HG03571 (cell line): Measurements from ENCODE around the gene SEMA6A.
"Not testable (repeated sequence)": the region's sequence is repeated elsewhere in the genome, so short reads cannot be mapped to it uniquely, and the experiment has no call there.

Experiments used
- ATAC-seq: cut with Tn5 transposase; IDR thresholded peaks from one replicate; pipeline ENCODE4 v1.9.1; 2021; ENCODE audit not compliant: unreplicated experiment

Gene SEMA6A

DNA sequence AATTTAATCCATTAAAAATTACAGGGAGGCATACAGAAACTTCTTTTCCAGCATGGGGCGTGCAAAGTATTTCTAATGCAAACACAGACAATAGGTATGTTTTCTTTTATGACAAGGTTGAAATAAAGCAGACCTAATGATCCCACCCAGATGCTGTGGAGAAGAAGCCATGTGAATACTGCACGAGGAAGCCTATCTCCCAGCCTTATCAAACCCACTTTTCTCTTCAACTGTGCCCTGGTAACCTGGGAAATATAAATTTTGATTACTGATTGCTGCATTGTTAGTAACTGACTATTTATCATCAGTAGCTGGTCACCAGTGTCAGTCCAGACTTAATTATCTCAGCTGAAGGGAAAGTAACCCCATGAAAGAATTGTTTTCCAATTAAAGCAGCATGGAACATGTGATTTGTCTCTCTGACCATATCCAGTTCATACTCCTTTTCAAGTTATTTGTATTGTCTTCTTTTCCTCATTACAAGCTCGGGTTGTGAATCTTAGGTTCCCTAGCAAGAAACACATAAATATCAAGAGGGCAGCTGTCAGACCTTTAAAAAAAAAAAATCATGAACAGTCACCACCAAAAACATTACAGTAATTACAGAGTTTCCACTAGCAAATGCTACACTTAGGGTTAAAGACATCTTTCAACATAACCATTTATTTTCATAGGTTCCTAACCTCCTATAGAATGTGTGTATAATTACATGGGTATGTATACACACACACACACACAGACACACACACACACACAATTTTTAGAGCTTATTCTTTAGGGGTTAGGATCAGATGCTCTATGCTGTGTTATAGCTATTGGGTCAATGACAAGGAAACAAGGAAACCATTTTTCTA lies 50.3 kb downstream of the SEMA6A start:
- ATAC-seq = no peak

DNA sequence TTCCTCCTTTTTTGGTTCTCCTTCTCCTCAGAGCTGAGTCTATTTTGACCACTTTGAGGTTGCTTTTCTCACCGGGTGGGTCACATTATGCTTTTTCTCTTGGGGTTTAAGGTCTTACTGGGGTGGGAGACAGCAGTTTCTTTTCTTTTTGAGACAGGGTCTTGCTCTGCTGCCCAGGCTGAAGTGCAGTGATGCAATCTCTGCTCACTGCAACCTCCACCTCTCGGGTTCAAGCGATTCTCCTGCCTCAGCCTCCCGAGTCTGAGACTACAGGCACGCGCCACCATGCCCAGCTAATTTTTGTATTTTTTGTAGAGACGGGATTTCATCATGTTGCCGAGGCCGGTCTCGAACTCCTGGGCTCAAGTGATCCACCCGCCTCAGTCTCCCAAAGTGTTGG lies 51.4 kb downstream of the SEMA6A start:
- not testable (repeated sequence) for ATAC-seq

DNA sequence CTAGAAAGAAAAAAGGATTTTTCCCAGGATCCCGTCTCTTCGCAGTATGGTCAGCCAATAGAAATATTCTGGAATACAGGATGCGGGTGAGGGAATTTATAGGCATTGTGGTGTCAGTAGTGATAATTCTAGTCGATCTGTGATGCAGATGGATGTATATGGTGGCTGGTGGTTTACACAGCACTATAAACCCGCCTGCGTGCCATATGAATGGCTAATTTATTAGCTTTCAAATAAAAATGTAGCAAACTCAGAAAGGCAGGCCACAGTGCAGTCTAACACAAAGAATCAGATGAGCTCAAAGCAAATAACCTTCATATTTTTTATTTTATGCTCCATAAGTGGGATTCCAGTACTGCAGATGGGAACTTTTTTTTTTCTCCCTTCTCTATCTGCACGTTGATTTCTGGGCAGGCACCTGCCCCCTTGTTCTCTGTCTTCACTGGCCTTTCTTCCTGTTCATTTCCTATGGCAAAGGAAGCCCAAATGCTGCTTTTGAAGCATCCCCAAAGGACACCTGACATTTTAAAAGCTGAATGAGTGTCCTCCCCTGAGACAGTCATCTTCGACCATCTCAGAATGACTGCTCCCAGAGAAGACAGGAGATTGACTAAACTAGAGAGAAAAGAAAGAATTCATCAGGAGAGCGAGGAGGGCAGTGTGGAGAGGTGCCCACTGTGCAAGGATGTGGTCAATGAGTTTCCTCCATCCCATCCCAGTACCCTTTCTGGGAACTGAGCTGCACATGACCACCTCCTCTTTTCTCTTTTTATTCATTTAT lies 52.1 kb downstream of the SEMA6A start:
- ATAC-seq = no peak

- peak; percentile 61 for ATAC-seq
Observed at GRCh38 chr5:116521173-116521872, 53.3 kb downstream of the SEMA6A start.

- ATAC-seq = peak; percentile 30
Observed at GRCh38 chr5:116520771-116521170, 53.9 kb downstream of the SEMA6A start.

DNA sequence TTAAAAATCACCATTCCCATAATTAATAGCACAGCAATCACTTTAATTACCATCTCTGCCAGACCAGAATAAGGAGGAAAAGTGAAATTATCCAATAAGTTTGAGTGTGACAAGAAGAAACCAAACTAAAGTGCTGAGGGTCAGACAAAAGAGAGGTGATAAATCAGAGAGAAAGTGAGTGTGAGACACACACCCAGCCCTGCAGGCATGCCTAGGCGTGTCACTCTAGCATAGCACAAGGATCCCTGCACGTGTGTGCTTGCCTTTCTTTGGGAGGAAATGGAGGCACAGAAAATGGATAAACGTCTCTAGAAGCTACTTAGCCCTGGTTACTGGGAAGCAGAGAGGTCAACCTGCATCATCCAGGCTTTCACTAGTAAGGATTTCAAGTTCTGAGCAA lies 56.2 kb downstream of the SEMA6A start:
- no peak for ATAC-seq

- no peak for ATAC-seq
Observed at GRCh38 chr5:116517488-116517887, 57.1 kb downstream of the SEMA6A start.

DNA sequence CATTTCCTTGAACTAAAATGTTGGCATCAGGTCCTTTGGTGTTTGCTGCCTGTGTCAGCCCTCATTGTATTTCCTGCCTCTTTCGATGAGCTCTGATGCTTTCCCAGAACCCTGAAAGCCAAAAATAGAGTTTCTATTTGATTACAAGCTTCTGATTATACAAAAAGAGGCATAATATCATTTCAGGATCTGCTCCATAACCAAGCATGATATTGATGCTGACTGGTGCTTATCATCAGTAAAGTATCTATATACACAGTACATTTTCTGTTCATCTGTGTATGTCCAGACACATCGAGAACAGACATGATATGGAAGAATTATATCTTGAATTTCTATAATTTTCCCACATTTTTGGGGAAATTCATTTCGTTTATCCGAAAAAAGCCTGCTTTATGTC lies 58.6 kb downstream of the SEMA6A start:
- ATAC-seq = no peak

GRCh38 chr5:116514421-116514970 lies 60.1 kb downstream of the SEMA6A start:
- no peak for ATAC-seq

GRCh38 chr5:116510517-116510916 lies 64.1 kb downstream of the SEMA6A start:
- ATAC-seq = no peak

- no peak for ATAC-seq
Observed at GRCh38 chr5:116509483-116510244, 65.0 kb downstream of the SEMA6A start.

DNA sequence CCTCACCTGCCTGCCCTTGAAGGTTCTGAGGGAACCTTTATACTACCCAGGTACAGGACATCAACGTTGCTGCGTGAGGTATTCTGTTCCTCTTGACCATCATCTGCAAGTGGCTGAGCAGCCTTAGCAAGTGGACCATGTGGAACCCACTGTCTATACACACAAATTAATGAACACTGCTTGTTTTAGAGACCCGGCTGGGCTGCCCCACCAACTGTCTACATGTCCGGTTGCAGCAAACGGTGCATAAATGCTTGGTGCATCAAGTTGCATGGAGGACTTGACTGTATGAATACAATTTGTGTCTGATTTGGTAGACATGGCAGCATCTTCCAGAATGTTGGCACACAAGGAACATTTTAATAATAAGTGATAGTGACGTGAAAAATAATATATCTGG lies 65.8 kb downstream of the SEMA6A start:
- ATAC-seq = no peak

DNA sequence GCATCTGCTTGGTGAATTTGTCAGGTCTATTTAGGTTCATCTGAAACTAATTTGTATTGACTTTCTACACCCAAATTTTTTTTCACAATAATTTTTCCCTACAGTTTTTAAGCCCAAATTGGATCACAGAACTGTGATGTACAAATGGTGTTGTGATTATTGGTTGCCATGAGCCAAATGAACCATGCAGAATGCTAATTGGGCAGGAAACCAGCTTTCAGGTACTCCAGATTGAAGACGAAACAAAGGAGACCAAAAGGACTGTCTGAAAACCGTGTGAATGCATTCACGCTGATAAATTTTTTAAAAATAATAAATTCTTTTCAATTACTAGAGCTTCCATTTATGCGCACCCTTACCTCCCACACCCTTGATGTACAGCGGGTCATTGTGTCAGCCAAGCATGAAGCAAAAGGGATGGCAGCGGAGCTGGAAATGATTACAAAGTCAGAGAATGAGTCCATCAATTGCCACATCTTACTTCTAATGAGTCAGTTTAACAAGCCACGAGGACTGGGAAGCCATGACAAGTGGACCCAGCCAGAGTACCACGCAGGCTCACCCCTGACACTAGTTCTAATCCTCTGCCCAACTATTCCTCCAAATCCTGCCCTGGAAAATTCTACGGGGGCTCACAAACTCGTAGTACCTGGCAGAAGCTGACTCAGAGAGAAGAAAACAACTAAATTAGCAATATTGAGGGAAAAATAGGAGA lies 66.5 kb downstream of the SEMA6A start:
- ATAC-seq = no peak

GRCh38 chr5:116507051-116507537 lies 67.5 kb downstream of the SEMA6A start:
- ATAC-seq = no peak

- ATAC-seq = no peak
Observed at GRCh38 chr5:116506488-116506887, 68.1 kb downstream of the SEMA6A start.

- no peak for ATAC-seq
Observed at GRCh38 chr5:116504593-116505166, 69.9 kb downstream of the SEMA6A start.

DNA sequence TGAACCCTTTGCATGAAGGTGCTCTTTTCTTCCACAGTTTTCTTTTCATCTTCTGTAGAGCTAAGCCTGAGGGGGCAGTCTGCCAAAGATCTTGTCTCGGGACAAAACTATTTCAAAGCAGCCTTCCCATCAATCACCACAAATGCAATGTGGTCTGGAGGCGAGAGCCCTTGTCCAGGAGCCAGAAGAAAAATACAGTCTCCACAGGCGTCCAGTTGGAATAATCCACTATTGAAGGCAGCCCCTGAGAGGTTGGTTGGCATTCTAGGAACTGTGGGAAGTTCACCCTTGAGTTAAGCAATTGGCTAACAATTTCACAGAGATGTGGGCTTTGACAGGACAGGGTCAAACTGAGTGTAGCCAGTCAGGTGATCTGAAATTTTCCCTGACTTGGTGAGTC lies 72.0 kb downstream of the SEMA6A start:
- ATAC-seq = no peak

DNA sequence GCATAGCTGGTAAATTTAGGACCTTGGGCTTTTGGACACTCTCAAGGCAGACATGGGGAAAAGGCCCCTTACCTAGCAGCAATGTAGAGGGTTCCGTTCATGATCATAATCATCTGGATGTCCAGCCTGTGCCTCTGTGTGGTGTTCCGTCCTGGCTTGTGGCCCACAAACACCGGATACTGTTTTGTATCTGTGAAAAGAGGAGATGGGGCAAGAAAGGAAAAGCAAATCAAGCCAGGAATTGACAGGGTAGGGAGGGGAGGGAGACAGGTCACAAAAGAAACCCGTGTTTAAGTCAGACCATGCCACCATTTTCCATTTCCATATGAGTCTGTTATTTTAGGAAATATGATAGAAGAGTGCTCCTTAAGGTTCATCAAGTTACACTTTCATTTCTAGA lies 72.5 kb downstream of the SEMA6A start:
- no peak for ATAC-seq

DNA sequence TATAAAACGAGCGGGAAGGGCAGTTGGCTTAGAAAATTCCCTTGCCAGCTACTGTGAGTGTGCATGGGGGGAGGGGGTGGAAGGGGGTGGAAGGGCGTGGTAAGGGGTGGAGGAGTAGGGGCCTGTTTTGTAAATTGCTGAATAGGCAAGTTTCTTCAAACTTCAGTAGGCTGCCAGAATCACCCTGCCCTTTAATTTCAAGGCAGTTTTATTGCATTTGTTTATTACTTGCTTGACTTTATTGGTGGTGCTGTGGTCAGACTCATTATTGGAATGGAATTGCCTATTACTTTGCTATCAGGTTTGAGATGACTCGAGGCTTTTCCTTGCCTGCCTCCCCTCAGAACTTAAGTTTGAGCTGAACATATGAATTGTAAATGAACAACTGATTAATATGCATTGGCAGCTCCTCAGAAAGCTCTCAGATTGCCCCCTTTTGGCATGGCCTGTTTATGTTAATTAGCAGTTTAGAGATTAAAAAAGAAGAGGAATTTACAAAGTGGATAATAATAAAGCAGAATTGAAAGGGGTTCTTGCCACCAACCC lies 76.0 kb downstream of the SEMA6A start:
- no peak for ATAC-seq
